Measurements from ENCODE around the gene MRPL18.

MRPL18 gene

GRCh38 chr6:159761873-159762680 is 28.2 kb upstream of the MRPL18 start, which contains the start of gene ACAT2:
Gene ACAT2 (plus strand): TSS chr6:159762045. CDS start chr6:159762088, 43 bp downstream.
- TF ChIP-seq POLR2AphosphoS5 (IDR thresholded peaks at IDR 0.05; ENCODE audit: low read depth) (peak; percentile 75), REST (IDR thresholded peaks at IDR 0.05; ENCODE audit: insufficient replicate concordance, low read depth) (peak; percentile 32), SPI1 (IDR thresholded peaks at IDR 0.05; ENCODE audit: borderline replicate concordance, low read depth) (no peak; the same call in 1 of the 2 replicates), GABPA (IDR thresholded peaks at IDR 0.05; ENCODE audit: low read depth) (no peak)
- DNase-seq (ENCODE audit: low read depth in 1 of 2, low spot score in 1 of 2), result peak; percentile 90 to 98
- H3K4me3 ChIP-seq (replicated peaks; ENCODE audit: insufficient read depth, low read length), result peak within 1 kb of the TSS; percentile 94
- no peaks in the 10 kb centered on the region for H3K27me3 ChIP-seq (ENCODE audit: insufficient read depth, poor library complexity, severe bottlenecking)
- peak within 1 kb of the TSS; percentile 96 for H3K27ac ChIP-seq (replicated peaks)

- H3K27me3 ChIP-seq (ENCODE audit: insufficient read depth, poor library complexity, severe bottlenecking), result no peaks in the 10 kb centered on the region
- TF ChIP-seq POLR2AphosphoS5 (IDR thresholded peaks at IDR 0.05; ENCODE audit: low read depth) (no peak), SPI1 (IDR thresholded peaks at IDR 0.05; ENCODE audit: borderline replicate concordance, low read depth) (no peak), CTCF (IDR thresholded peaks at IDR 0.05; ENCODE audit: insufficient read depth, low read length) (no peak), REST (IDR thresholded peaks at IDR 0.05; ENCODE audit: insufficient replicate concordance, low read depth) (no peak), GABPA (IDR thresholded peaks at IDR 0.05; ENCODE audit: low read depth) (no peak)
- H3K27ac ChIP-seq (replicated peaks), result peak overlapping the region; percentile 96
- DNase-seq (ENCODE audit: low read depth in 1 of 2, low spot score in 1 of 2), result peak in 1 of 2 experiments; percentile 53
- H3K4me3 ChIP-seq (replicated peaks; ENCODE audit: insufficient read depth, low read length), result peak overlapping the region; percentile 94
Measured at GRCh38 chr6:159762681-159763293, 27.5 kb upstream of the MRPL18 start.

- DNase-seq (ENCODE audit: low read depth in 1 of 2, low spot score in 1 of 2), result no peak
- Histone ChIP-seq H3K27ac (replicated peaks) (no peak overlapping the region), H3K27me3 (ENCODE audit: insufficient read depth, poor library complexity, severe bottlenecking) (no peaks in the 10 kb centered on the region), H3K4me3 (replicated peaks; ENCODE audit: insufficient read depth, low read length) (no peak overlapping the region)
- no peak for TF ChIP-seq GABPA (IDR thresholded peaks at IDR 0.05; ENCODE audit: low read depth)
- TF ChIP-seq SPI1 (IDR thresholded peaks at IDR 0.05; ENCODE audit: borderline replicate concordance, low read depth), result peak; percentile 14; the same call in 1 of the 2 replicates
- no peak for TF ChIP-seq CTCF (IDR thresholded peaks at IDR 0.05; ENCODE audit: insufficient read depth, low read length)
- no peak for TF ChIP-seq POLR2AphosphoS5 (IDR thresholded peaks at IDR 0.05; ENCODE audit: low read depth)
- no peak for TF ChIP-seq REST (IDR thresholded peaks at IDR 0.05; ENCODE audit: insufficient replicate concordance, low read depth)
Measured at GRCh38 chr6:159766906-159767305, 23.4 kb upstream of the MRPL18 start.
